Mucosa of descending colon (tissue), 3 donors: ENCODE measurements around the gene ATP7B. TPM values are rescaled to one million over a fixed set of nuclear protein-coding genes. Genes with fewer than 3 reads are reported as not detected.
"Not testable (repeated sequence)": the region's sequence is repeated elsewhere in the genome, so short reads cannot be mapped to it uniquely, and the experiment has no call there.

ENCODE experiments used
- ATAC-seq: fragments of 200-7000 bp; cut with Tn5 transposase; one replicate; pipeline ENCODE4 v1.9.1; 2020; ENCODE audit warnings: mild to moderate bottlenecking, moderate library complexity
- DNase-seq, 3 donors: peaks; one replicate each; pipeline ENCODE4 v3.0.0-alpha.2; 2020
- H3K36me3 ChIP-seq: fragments of 200-600 bp; one replicate; pipeline ENCODE4 v1.8.0; 2021; ENCODE audit warnings: low read depth, mild to moderate bottlenecking
- H3K4me1 ChIP-seq: fragments of 200-600 bp; one replicate; pipeline ENCODE4 v1.8.0; 2021; ENCODE audit warnings: low read depth, mild to moderate bottlenecking
- H3K4me3 ChIP-seq: fragments of 200-600 bp; one replicate; pipeline ENCODE4 v1.8.0; 2021; ENCODE audit warnings: mild to moderate bottlenecking
- H3K9me3 ChIP-seq: fragments of 200-600 bp; one replicate; pipeline ENCODE4 v1.8.0; 2021; ENCODE audit warnings: mild to moderate bottlenecking
- CTCF ChIP-seq: fragments of 200-600 bp; IDR thresholded peaks from one replicate; pipeline ENCODE4 v1.8.0; 2022; ENCODE audit warnings: antibody characterized with exemption, mild to moderate bottlenecking
- intact Hi-C, 2 donors: fragments of 100-400 bp; cut with DNase I in 1 of 2; cut with micrococcal nuclease in 1 of 2; formaldehyde crosslinking; loops; one replicate each; pipeline versions ENCODE4 v1.11.0 to v1.11.1; 2022; cut with DNase I, micrococcal nuclease
- total RNA-seq, 3 donors: library from RNA; stranded (reverse); fragmentation: NEBNext Ultra II Directional in 2 of 3; extraction: Animal tissue kit (Norgen Biotek cat#: 25700) in 2 of 3; gene quantifications; one replicate each; pipeline versions ENCODE4 v1.2.1 to v1.2.4, GENCODE V29; 2021 to 2023
- donor health status: DM: no; HTN: no; CAD: no; lungs with moderate emphysema.
- donor health status: DM: no; HTN: no; CAD: no.
- donor health status: DM: no; HTN: yes; CAD: no.

ATP7B gene
- total RNA-seq, 3 donors from 2014 or later: 11.3 to 26.0 (median 16.0) TPM

GRCh38 chr13:52043675-52044074, 32.4 kb upstream of the ATP7B start:
- intact Hi-C loops: no loop called here
- Histone ChIP-seq H3K4me3 (no peak overlapping the region), H3K9me3 (no peaks in the 10 kb centered on the region), H3K36me3 (no peaks in the 10 kb centered on the region), H3K4me1 (no peaks in the 10 kb centered on the region)
- no peak for TF ChIP-seq CTCF
- ATAC-seq (no peak), DNase-seq (no peak)

DNA sequence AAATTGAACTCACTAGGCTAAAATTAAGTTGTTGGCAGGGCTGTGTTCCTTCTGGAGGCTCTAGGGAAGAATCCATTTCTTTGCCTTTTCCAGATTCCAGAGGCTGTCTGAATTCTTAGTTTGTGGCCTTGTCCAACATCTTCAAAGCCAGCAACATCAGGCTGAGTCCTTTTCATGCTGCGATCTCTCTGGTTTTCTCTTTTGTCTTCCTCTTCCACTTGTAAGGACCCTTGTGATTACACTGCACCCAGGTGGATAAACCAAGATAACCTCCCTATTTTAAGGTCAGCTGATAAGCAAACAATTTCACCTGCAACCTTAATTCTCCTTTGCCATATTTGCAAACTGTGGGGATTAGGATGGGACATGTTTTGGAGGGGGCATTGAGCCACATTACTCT, 24.8 kb upstream of the ATP7B start:
- intact Hi-C loops: no loop called here
- H3K36me3 ChIP-seq: no peaks in the 10 kb centered on the region
- H3K4me3 ChIP-seq: no peak overlapping the region
- TF ChIP-seq CTCF: no peak
- no peak for DNase-seq
- no peaks in the 10 kb centered on the region for H3K9me3 ChIP-seq
- ATAC-seq: no peak
- no peaks in the 10 kb centered on the region for H3K4me1 ChIP-seq

DNA sequence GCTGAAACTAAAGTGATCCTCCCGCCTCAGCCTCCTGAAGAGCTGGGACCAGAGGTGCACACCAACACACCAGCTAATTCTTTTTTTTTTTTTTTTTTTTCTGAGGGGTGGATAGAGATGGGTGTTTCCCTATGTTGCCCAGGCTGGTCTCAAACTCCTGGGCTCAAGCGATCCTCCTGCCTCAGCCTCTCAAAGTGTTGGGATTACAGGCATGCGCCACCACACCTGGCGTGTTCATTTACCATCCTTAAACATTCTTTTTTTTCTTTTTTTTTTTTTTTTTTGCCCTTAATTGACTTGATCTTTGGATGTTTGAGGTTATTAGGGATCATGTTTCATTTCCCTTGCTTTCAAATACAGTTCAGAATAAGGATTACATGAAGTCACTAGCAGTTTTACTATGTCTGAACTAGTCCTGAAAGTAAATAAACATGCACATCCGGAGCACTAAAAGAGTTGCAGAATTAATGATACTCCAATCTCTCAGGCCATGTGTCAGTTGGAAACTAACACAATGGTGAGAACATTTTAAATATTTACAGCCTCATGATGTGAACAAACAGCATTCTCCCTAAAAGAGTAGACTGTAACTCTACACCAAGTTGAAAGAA, 23.5 kb upstream of the ATP7B start:
- intact Hi-C loops: no loop called here
- Histone ChIP-seq H3K36me3 (no peaks in the 10 kb centered on the region), H3K4me3 (no peak overlapping the region), H3K4me1 (no peaks in the 10 kb centered on the region), H3K9me3 (no peaks in the 10 kb centered on the region)
- ATAC-seq: no peak
- no peak for TF ChIP-seq CTCF
- no peak for DNase-seq

- DNase-seq (no peak), ATAC-seq (no peak)
- no peaks in the 10 kb centered on the region for H3K9me3 ChIP-seq
- TF ChIP-seq CTCF: no peak
- H3K4me3 ChIP-seq: no peak overlapping the region
- no peaks in the 10 kb centered on the region for H3K4me1 ChIP-seq
- intact Hi-C loops: no loop called here
- H3K36me3 ChIP-seq: no peaks in the 10 kb centered on the region
Observed at GRCh38 chr13:52033039-52033438, 21.8 kb upstream of the ATP7B start.

- intact Hi-C loops: not testable (repeated sequence)
Observed at GRCh38 chr13:52030401-52030800, 19.2 kb upstream of the ATP7B start.

GRCh38 chr13:52029569-52029968, 18.3 kb upstream of the ATP7B start:
- TF ChIP-seq CTCF: no peak
- intact Hi-C loops: no loop called here
- Histone ChIP-seq H3K9me3 (no peaks in the 10 kb centered on the region), H3K4me3 (no peak overlapping the region), H3K36me3 (no peaks in the 10 kb centered on the region), H3K4me1 (no peaks in the 10 kb centered on the region)
- DNase-seq (peak in 1 of 3 donors; percentile 54), ATAC-seq (peak; percentile 26)

More at GRCh38 chr13:52030401-52030800, 19.2 kb upstream of the ATP7B start:
- not testable (repeated sequence) for H3K9me3 ChIP-seq, H3K4me1 ChIP-seq, H3K36me3 ChIP-seq, ATAC-seq, H3K4me3 ChIP-seq, DNase-seq
